Measurements from ENCODE around the gene SOCS3.
"Not testable (repeated sequence)": the region's sequence is repeated elsewhere in the genome, so short reads cannot be mapped to it uniquely, and the experiment has no call there.

Gene SOCS3

GRCh38 chr17:78335209-78335608 is 24.7 kb downstream of the SOCS3 start:
- Histone ChIP-seq H3K9me2 (replicated peaks; ENCODE audit: control insufficient read depth, low read length) (no peaks in the 10 kb centered on the region), H3K27me3 (ENCODE audit: control insufficient read depth, low read length) (peaks cover 12% of the 10 kb centered on the region), H3K36me3 (ENCODE audit: control insufficient read depth, low read length) (no peaks in the 10 kb centered on the region), H3F3A (ENCODE audit: control insufficient read depth, insufficient read depth) (peaks cover 20% of the 10 kb centered on the region), H3K4me2 (ENCODE audit: low read length) (no peak overlapping the region), H3K4me1 (ENCODE audit: control insufficient read depth, low read length) (peaks cover 60% of the 10 kb centered on the region), H3K79me2 (ENCODE audit: control insufficient read depth, low read length) (no peaks in the 10 kb centered on the region), H3K9me3 (ENCODE audit: control insufficient read depth, insufficient read depth, low read length) (no peaks in the 10 kb centered on the region), H4K20me1 (ENCODE audit: control insufficient read depth, insufficient read depth, low read depth, low read length) (no peaks in the 10 kb centered on the region), H3K27ac (ENCODE audit: low read depth, low read length) (no peak overlapping the region), H3K4me3 (ENCODE audit: low read length) (no peak overlapping the region)
- TF ChIP-seq EZH2phosphoT487 (IDR thresholded peaks at IDR 0.05; ENCODE audit: borderline replicate concordance, low read length) (no peak), CTCF (IDR thresholded peaks at IDR 0.05; ENCODE audit: low read depth, low read length, poor library complexity, severe bottlenecking) (no peak)

DNA sequence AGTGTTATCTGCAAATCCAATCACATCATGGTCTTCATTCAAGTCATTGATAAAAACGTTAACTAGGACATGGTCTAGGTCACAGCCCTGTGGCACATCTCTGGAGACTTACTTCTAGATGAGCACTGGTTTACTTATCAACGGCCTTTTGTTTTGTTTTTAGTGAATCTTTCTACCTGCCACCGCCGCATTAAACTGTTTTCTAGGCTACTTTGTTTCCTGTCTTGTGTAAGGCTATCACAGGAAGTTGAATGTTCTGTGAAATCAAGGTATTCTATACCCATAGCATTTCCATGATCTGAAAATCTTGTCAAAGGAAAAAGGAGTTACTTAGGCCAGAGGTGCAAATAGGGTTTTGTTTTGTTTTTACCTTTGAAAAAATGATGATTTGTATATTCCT is 26.9 kb downstream of the SOCS3 start:
- TF ChIP-seq CTCF (IDR thresholded peaks at IDR 0.05; ENCODE audit: low read depth, low read length, poor library complexity, severe bottlenecking) (no peak), EZH2phosphoT487 (IDR thresholded peaks at IDR 0.05; ENCODE audit: borderline replicate concordance, low read length) (no peak)
- H3K27me3 ChIP-seq (ENCODE audit: control insufficient read depth, low read length) = peaks cover 23% of the 10 kb centered on the region
- no peak overlapping the region for H3K27ac ChIP-seq (ENCODE audit: low read depth, low read length)
- no peaks in the 10 kb centered on the region for H3K36me3 ChIP-seq (ENCODE audit: control insufficient read depth, low read length)
- no peaks in the 10 kb centered on the region for H3K9me2 ChIP-seq (replicated peaks; ENCODE audit: control insufficient read depth, low read length)
- H3K9me3 ChIP-seq (ENCODE audit: control insufficient read depth, insufficient read depth, low read length) = no peaks in the 10 kb centered on the region
- H3K79me2 ChIP-seq (ENCODE audit: control insufficient read depth, low read length) = no peaks in the 10 kb centered on the region
- no peaks in the 10 kb centered on the region for H4K20me1 ChIP-seq (ENCODE audit: control insufficient read depth, insufficient read depth, low read depth, low read length)
- no peak overlapping the region for H3K4me3 ChIP-seq (ENCODE audit: low read length)
- H3K4me2 ChIP-seq (ENCODE audit: low read length) = peak overlapping the region; percentile 22; the same call in 1 of the 2 replicates
- H3K4me1 ChIP-seq (ENCODE audit: control insufficient read depth, low read length) = peaks cover 38% of the 10 kb centered on the region
- peaks cover 4% of the 10 kb centered on the region for H3F3A ChIP-seq (ENCODE audit: control insufficient read depth, insufficient read depth)

DNA sequence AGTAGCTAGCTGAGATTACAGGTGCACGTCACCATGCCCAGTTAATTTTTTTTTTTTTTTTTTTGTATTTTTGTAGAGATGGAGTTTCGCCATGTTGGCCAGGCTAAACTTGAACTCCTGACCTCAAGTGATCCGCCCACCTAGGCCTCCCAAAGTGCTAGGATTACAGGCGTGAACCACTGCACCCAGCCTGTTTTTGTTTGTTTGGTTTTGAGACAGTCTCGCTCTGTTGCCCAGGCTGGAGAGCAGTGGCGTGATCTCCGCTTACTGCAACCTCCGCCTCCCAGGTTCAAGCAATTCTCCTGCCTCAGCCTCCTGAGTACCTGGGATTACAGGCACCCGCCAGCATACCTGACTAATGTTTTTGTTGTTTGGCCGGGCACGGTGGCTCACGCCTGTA is 28.5 kb downstream of the SOCS3 start:
- H3K9me2 ChIP-seq (replicated peaks; ENCODE audit: control insufficient read depth, low read length); H3K36me3 ChIP-seq (ENCODE audit: control insufficient read depth, low read length); H3K27ac ChIP-seq (ENCODE audit: low read depth, low read length); H3K4me3 ChIP-seq (ENCODE audit: low read length); H3K9me3 ChIP-seq (ENCODE audit: control insufficient read depth, insufficient read depth, low read length); H4K20me1 ChIP-seq (ENCODE audit: control insufficient read depth, insufficient read depth, low read depth, low read length); H3K4me2 ChIP-seq (ENCODE audit: low read length); H3F3A ChIP-seq (ENCODE audit: control insufficient read depth, insufficient read depth); H3K79me2 ChIP-seq (ENCODE audit: control insufficient read depth, low read length): not testable (repeated sequence)
- peaks cover 25% of the 10 kb centered on the region for H3K27me3 ChIP-seq (ENCODE audit: control insufficient read depth, low read length)
- H3K4me1 ChIP-seq (ENCODE audit: control insufficient read depth, low read length) = peaks cover 21% of the 10 kb centered on the region

DNA sequence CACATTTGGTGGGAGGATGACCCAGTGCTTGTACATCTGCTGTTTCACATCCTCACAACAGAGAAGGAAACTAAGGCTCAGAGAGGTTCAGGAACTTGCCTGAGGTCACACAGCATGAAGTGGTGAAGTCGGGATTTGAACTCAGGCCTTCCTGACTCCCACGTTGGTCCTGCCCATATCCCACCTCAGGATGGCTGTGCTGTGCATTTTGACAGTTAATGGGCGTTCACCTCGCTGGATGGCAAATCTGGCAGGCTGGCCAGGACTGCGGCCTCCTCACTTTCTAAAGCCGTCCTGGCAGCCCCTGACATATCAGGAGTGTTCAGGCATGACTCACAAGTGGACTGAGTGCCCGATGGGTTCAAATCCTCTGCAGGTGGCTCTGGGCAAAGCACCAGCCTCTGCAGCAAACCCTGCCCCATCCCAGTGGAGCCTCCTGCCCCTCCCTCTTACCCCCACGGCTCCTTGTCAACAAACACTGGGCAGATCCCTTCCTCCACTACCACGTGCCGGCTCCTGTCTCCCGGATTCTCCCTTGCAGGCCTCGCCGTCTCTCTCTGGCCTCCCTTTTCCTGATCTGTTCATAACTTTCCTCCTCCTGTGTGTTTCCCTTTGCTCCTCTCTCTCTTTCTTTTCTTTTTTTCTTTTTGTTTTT is 29.2 kb downstream of the SOCS3 start:
- H3K27ac ChIP-seq (ENCODE audit: low read depth, low read length) = no peak overlapping the region
- H3K27me3 ChIP-seq (ENCODE audit: control insufficient read depth, low read length) = peaks cover 25% of the 10 kb centered on the region
- no peaks in the 10 kb centered on the region for H3K9me3 ChIP-seq (ENCODE audit: control insufficient read depth, insufficient read depth, low read length)
- no peaks in the 10 kb centered on the region for H3K9me2 ChIP-seq (replicated peaks; ENCODE audit: control insufficient read depth, low read length)
- no peaks in the 10 kb centered on the region for H3K79me2 ChIP-seq (ENCODE audit: control insufficient read depth, low read length)
- H3K36me3 ChIP-seq (ENCODE audit: control insufficient read depth, low read length) = no peaks in the 10 kb centered on the region
- H3K4me2 ChIP-seq (ENCODE audit: low read length) = no peak overlapping the region
- TF ChIP-seq CTCF (IDR thresholded peaks at IDR 0.05; ENCODE audit: low read depth, low read length, poor library complexity, severe bottlenecking) (no peak), EZH2phosphoT487 (IDR thresholded peaks at IDR 0.05; ENCODE audit: borderline replicate concordance, low read length) (no peak)
- peaks cover 20% of the 10 kb centered on the region for H3K4me1 ChIP-seq (ENCODE audit: control insufficient read depth, low read length)
- H3K4me3 ChIP-seq (ENCODE audit: low read length) = no peak overlapping the region
- peaks cover 4% of the 10 kb centered on the region for H3F3A ChIP-seq (ENCODE audit: control insufficient read depth, insufficient read depth)
- H4K20me1 ChIP-seq (ENCODE audit: control insufficient read depth, insufficient read depth, low read depth, low read length) = no peaks in the 10 kb centered on the region

Data from DOHH2 (cell line).